ENCODE data around the gene SLC2A1.
A peak's percentile ranks its signal among the peaks of the same experiment; 100 is the strongest.

Gene SLC2A1

DNA sequence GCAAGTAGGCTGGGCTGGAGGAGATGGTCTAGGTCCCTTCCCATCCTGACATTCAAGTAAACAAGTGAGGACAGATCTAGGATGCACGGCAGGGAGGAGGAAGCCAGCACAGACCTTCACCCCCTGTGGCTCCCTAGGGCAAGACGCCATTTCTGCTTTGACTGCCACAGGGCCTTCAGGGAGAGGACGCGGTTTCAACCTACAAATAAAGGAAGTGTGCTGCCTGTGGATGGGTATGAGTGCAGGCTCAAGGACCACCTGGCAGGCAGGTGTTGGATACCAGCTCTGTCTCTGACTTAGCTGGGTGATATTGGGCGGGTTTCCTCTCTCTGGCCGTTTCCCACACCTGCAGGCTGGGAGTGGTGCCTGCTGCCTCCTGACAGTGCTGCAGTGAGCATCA is 16.2 kb downstream of the SLC2A1 start:
- no peak for DNase-seq (ENCODE audit: low read depth in 1 of 2, low spot score in 1 of 2)

DNA sequence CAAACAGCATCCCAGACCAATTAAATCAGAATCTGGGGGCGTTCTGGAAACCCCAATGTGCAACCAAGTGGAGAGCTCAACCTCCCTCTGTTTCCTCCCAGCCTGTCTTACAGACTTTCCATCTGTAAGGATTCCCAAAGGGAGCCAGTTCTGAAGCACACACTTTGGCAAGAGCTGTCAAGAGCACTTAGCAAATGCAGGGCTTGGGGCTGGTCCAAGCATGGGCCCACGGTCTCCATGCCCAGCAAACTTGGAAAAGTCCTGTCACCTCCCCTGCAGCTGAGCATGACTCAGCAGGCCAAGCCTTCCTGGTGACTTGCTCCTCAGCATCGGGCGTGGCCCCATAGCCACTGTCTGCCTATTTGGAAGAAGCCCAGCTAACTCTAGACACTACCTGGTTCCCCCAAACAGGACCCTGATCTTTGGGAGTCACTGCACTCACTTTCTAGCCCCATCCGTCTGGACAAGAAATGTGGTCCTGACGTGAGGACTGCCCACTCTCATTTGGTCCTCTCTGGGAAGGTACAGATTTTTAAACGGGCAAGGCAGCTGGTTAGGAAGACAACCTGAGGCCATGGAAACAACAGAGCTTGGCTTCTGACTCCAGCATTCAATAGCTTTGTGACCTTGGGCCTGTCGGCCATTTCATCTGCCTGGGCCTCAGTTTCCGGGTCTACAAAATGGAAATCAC is 16.9 kb downstream of the SLC2A1 start:
- no peak for DNase-seq (ENCODE audit: low read depth in 1 of 2, low spot score in 1 of 2)

GRCh38 chr1:42940851-42941639 is 17.6 kb downstream of the SLC2A1 start:
- no peak for DNase-seq (ENCODE audit: low read depth in 1 of 2, low spot score in 1 of 2)

GRCh38 chr1:42938645-42939615 is 19.7 kb downstream of the SLC2A1 start:
- no peak for DNase-seq (ENCODE audit: low read depth in 1 of 2, low spot score in 1 of 2)

- DNase-seq (ENCODE audit: low read depth in 1 of 2, low spot score in 1 of 2), result no peak
Observed at GRCh38 chr1:42937836-42938644, 20.6 kb downstream of the SLC2A1 start.

GRCh38 chr1:42937141-42937696 is 21.4 kb downstream of the SLC2A1 start:
- DNase-seq (ENCODE audit: low read depth in 1 of 2, low spot score in 1 of 2), result no peak

GRCh38 chr1:42936309-42937078 is 22.2 kb downstream of the SLC2A1 start:
- no peak for DNase-seq (ENCODE audit: low read depth in 1 of 2, low spot score in 1 of 2)

GRCh38 chr1:42935971-42936308 is 22.7 kb downstream of the SLC2A1 start:
- no peak for DNase-seq (ENCODE audit: low read depth in 1 of 2, low spot score in 1 of 2)

DNA sequence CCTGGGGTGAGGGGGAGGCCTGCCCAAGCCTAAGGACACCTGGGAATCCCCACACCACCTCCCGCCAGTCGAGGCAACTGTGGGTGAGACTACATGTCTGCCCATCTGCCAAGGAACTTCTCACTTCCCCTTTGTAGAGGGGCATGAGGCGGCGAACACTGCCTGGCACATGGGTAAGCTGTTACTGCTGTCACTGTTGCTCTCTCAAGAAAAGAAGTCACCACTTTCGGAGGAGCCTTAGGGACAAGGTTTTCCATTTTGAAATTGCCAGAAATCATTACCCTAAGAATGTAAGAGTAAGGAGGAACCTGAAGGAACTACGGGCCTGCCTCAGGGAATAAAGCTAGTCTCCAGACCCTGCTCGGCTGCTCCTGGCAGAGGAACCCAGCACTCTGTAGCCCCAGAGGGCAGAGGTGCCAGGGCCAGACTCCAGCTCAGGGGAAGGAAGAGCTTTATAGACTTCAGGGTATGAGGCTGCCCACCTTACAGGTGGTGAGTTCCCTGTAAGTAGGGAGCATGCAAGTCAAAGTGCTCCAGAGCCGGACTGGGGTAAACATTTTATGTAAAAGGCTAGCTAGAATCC is 23.3 kb downstream of the SLC2A1 start:
- no peak for DNase-seq (ENCODE audit: low read depth in 1 of 2, low spot score in 1 of 2)

DNA sequence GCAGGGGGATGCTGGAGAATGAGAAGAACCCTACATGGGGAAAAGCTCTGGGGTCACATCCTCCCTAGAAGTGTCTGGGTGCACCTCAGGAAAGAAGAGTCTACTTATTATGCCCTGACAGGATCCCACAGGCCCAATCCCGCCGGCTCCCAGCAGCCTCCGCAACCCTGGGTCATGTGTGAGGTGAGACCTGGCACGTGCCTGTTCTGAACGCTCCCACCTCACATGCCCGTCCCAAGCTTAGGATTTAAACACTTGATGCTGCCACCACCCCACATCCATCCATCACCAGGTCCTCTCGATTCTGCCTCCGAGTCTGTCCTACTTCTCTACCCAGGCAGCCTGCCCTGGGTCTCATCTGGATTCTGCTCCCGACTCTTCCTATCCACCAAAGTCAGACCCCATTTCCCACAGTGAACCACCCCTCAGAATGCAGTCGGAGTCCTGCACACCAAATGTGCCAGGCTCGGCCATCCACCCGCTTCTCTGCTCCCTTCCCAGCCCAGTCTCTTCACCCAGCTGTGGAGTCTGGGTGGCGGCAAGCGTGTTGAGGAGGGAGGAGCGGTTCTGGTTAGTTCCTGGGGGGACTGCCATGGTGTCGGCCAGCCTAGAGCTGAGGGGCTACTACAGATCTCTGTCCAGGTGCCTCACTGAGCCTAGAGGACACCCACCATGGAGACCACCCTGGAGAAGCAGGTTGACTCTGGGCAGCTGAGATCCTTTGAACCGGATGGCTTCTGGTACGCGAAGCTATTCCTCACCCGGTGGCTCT is 23.9 kb downstream of the SLC2A1 start:
- no peak for DNase-seq (ENCODE audit: low read depth in 1 of 2, low spot score in 1 of 2)

GRCh38 chr1:42933610-42934491 is 24.8 kb downstream of the SLC2A1 start:
- DNase-seq (ENCODE audit: low read depth in 1 of 2, low spot score in 1 of 2), result no peak

DNA sequence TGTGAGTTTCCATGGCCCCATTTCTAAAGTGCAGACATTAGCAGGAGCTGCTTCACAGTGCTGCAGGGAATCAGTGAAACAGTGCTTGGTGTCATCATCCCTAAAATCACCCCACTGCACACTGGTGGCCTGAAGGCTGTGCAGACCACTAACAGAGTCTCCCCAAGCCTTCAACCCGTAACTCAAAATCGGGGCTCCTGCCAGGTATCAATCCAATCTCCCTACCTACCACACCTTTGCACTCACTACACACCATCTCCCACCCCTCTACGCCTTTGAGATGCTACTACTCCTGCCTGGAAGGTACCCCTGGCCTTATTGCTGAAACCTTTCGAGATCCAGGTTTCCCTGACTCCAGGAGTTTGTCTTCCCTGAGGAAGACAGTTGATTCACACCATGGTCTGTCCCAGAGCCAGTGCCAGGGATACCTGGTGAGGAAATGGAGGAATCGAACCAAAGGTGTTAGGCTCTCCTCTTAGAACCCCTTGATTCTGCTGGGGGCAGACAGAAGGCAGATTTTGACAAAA is 25.5 kb downstream of the SLC2A1 start:
- no peak for DNase-seq (ENCODE audit: low read depth in 1 of 2, low spot score in 1 of 2)

- no peak for DNase-seq (ENCODE audit: low read depth in 1 of 2, low spot score in 1 of 2)
Observed at GRCh38 chr1:42932442-42932941, 26.2 kb downstream of the SLC2A1 start.

- peak; percentile 34 to 53 for DNase-seq (ENCODE audit: low read depth in 1 of 2, low spot score in 1 of 2)
Observed at GRCh38 chr1:42931911-42932422, 26.7 kb downstream of the SLC2A1 start.

- no peak for DNase-seq (ENCODE audit: low read depth in 1 of 2, low spot score in 1 of 2)
Observed at GRCh38 chr1:42931108-42931539, 27.5 kb downstream of the SLC2A1 start.

GRCh38 chr1:42930178-42931107 is 28.2 kb downstream of the SLC2A1 start:
- no peak for DNase-seq (ENCODE audit: low read depth in 1 of 2, low spot score in 1 of 2)

Data from stimulated activated CD4-positive, alpha-beta T cell treated with anti-CD3 and anti-CD28 coated beads, Interleukin-15, amount 100 ng/mL, for 1 hour (primary cell).